NCI-H774 (cell line): ENCODE results near the gene PLEKHN1.

Source experiments
- DNase-seq: peaks from one replicate; lab custom pipeline; 2025; lab: John Stamatoyannopoulos, UW

The PLEKHN1 gene

GRCh38 chr1:1024771-1025699 is 58.8 kb downstream of the PLEKHN1 start:
- DNase-seq = no peak
